ENCODE data around the gene NFX1. TPM values are rescaled to one million over a fixed set of nuclear protein-coding genes. Genes with fewer than 3 reads are reported as not detected.

The NFX1 gene
- total RNA-seq, 1 experiment from 2014 or later: 32.6 TPM

DNA sequence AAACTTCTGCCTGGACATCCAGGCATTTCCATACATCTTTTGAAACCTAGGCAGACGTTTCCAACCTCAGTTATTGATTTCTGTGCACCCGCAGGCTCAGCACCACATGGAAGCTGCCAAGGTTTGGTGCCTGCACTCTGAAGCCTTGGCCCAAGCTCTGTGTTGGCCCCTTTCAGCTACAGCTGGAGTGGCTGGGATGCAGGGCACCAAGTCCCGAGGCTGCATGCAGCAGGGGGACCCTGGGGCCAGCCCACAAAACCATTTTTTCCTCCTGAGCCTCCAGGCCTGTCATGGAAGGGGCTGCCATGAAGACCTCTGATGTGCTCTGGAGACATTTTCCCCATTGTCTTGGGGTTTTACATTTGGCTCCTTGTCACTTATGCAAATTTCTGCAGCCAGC is 49.9 kb downstream of the NFX1 start:
- no TSS peak for BruUV-seq (replicated peaks)
- CTCF ChIA-PET: no interaction called here
- peak in 1 of 2 experiments; percentile 13 for DNase-seq
- no peak overlapping the region for H3K27ac Mint-ChIP-seq (ENCODE audit: unreplicated experiment)
- H3K36me3 Mint-ChIP-seq (ENCODE audit: insufficient read depth, unreplicated experiment): peaks cover 79% of the 10 kb centered on the region
- intact Hi-C loops (cut with micrococcal nuclease; ENCODE audit: unreplicated experiment): no loop called here
- H3K9me3 ChIP-seq: peaks cover 25% of the 10 kb centered on the region
- no peaks in the 10 kb centered on the region for H3K27me3 ChIP-seq (replicated peaks; ENCODE audit: control insufficient read depth, insufficient read depth, low read length)
- H3K4me3 Mint-ChIP-seq (ENCODE audit: unreplicated experiment): no peak overlapping the region
- H3K4me3 ChIP-seq (ENCODE audit: low read depth, low read length): no peak overlapping the region
- H3K4me1 ChIP-seq: no peaks in the 10 kb centered on the region
- POLR2A ChIA-PET: no interaction called here
- H3K9me3 Mint-ChIP-seq (ENCODE audit: unreplicated experiment): peaks cover 29% of the 10 kb centered on the region
- no peak for TF ChIP-seq CTCF (IDR thresholded peaks at IDR 0.05; ENCODE audit: insufficient read depth in 1 of 2, low read depth in 1 of 2, low read length in 1 of 2, severe bottlenecking in 1 of 2, unreplicated experiment in 1 of 2)
- H3K4me1 Mint-ChIP-seq (ENCODE audit: low read depth, unreplicated experiment): no peaks in the 10 kb centered on the region
- peaks cover 9% of the 10 kb centered on the region for H3K36me3 ChIP-seq (ENCODE audit: control insufficient read depth, insufficient read depth, low read length)
- H3K27me3 Mint-ChIP-seq (ENCODE audit: insufficient read depth, unreplicated experiment): no peaks in the 10 kb centered on the region

DNA sequence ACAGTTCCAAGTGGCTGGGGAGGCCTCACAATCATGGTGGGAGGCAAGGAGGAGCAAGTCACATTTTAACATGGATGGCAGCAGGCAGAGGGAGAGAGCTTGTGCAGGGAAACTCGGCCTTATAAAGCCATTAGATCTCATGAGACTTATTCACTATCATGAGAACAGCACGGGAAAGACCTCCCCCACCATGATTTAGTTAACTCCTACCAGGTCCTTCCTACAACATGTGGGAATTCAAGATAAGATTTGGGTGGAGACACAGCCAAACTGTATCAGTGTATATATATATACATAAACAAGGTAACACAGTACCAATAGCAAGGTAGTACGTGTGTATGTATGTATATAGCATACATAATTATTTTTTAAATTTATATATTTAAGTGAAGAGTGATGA is 50.9 kb downstream of the NFX1 start:
- intact Hi-C loops (cut with micrococcal nuclease; ENCODE audit: unreplicated experiment): no loop called here

DNA sequence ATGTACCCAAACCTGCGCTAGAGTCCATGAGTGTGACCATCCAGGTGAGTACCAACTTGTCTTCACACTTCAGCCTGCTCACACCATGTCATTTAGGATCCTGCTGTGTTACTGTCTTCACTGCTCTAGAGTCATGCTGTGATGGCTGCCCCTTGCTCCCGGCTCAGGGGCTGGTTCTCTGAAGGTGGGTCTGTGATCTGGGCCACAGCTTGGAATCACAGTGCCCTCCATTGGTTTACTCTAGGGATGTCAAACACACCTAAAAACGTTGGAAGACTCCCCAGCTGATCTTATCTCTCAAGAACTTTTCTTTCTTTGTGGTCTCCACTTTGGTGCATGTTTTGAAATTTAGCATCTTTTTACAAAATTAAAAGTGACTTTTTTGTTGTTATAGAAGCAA is 53.8 kb downstream of the NFX1 start:
- no peak for DNase-seq
- H3K4me3 Mint-ChIP-seq (ENCODE audit: unreplicated experiment): no peak overlapping the region
- BruUV-seq (replicated peaks): no TSS peak
- Histone ChIP-seq H3K27me3 (replicated peaks; ENCODE audit: control insufficient read depth, insufficient read depth, low read length) (no peaks in the 10 kb centered on the region), H3K4me1 (no peaks in the 10 kb centered on the region), H3K36me3 (ENCODE audit: control insufficient read depth, insufficient read depth, low read length) (peaks cover 7% of the 10 kb centered on the region), H3K4me3 (ENCODE audit: low read depth, low read length) (no peak overlapping the region), H3K9me3 (peaks cover 16% of the 10 kb centered on the region)
- H3K36me3 Mint-ChIP-seq (ENCODE audit: insufficient read depth, unreplicated experiment): peaks cover 80% of the 10 kb centered on the region
- ChIA-PET POLR2A (no interaction called here), CTCF (no interaction called here)
- no peak for TF ChIP-seq CTCF (IDR thresholded peaks at IDR 0.05; ENCODE audit: insufficient read depth in 1 of 2, low read depth in 1 of 2, low read length in 1 of 2, severe bottlenecking in 1 of 2, unreplicated experiment in 1 of 2)
- H3K27ac Mint-ChIP-seq (ENCODE audit: unreplicated experiment): no peak overlapping the region
- H3K27me3 Mint-ChIP-seq (ENCODE audit: insufficient read depth, unreplicated experiment): no peaks in the 10 kb centered on the region
- H3K9me3 Mint-ChIP-seq (ENCODE audit: unreplicated experiment): peaks cover 23% of the 10 kb centered on the region
- intact Hi-C loops (cut with micrococcal nuclease; ENCODE audit: unreplicated experiment): no loop called here
- H3K4me1 Mint-ChIP-seq (ENCODE audit: low read depth, unreplicated experiment): no peaks in the 10 kb centered on the region

More for the DNA sequence above, 50.9 kb downstream of the NFX1 start:
- H3K4me3 ChIP-seq (ENCODE audit: low read depth, low read length): no peak overlapping the region
- H3K9me3 Mint-ChIP-seq (ENCODE audit: unreplicated experiment): peaks cover 29% of the 10 kb centered on the region
- BruUV-seq (replicated peaks): no TSS peak
- no peak for TF ChIP-seq CTCF (IDR thresholded peaks at IDR 0.05; ENCODE audit: insufficient read depth in 1 of 2, low read depth in 1 of 2, low read length in 1 of 2, severe bottlenecking in 1 of 2, unreplicated experiment in 1 of 2)
- CTCF ChIA-PET: no interaction called here
- DNase-seq: no peak
- no peak overlapping the region for H3K4me3 Mint-ChIP-seq (ENCODE audit: unreplicated experiment)
- H3K27ac Mint-ChIP-seq (ENCODE audit: unreplicated experiment): no peak overlapping the region
- H3K27me3 ChIP-seq (replicated peaks; ENCODE audit: control insufficient read depth, insufficient read depth, low read length): no peaks in the 10 kb centered on the region
- peaks cover 7% of the 10 kb centered on the region for H3K36me3 ChIP-seq (ENCODE audit: control insufficient read depth, insufficient read depth, low read length)
- H3K9me3 ChIP-seq: peaks cover 25% of the 10 kb centered on the region
- POLR2A ChIA-PET: no interaction called here
- H3K27me3 Mint-ChIP-seq (ENCODE audit: insufficient read depth, unreplicated experiment): no peaks in the 10 kb centered on the region
- peaks cover 77% of the 10 kb centered on the region for H3K36me3 Mint-ChIP-seq (ENCODE audit: insufficient read depth, unreplicated experiment)
- no peaks in the 10 kb centered on the region for H3K4me1 ChIP-seq
- no peaks in the 10 kb centered on the region for H3K4me1 Mint-ChIP-seq (ENCODE audit: low read depth, unreplicated experiment)
